ENCODE results near the gene SSBP1.

GRCh38 chr7:141788296-141788695, 50.1 kb downstream of the SSBP1 start:
- TF ChIP-seq CTCF (IDR thresholded peaks at IDR 0.05) (no peak), ZFX (IDR thresholded peaks at IDR 0.05; ENCODE audit: borderline replicate concordance) (no peak)
